SK-N-MC (cell line): ENCODE data around the gene EIF4B.

ENCODE experiments used
- EZH2 ChIP-seq: fragments of 200-600 bp; sonication (generic); IDR thresholded peaks from one replicate; pipeline ENCODE4 v1.6.1; 2017; ENCODE audit warnings: antibody characterized with exemption
- POLR2AphosphoS5 ChIP-seq: IDR thresholded peaks from 2 replicates; pipeline ENCODE4 v1.6.1; 2012; ENCODE audit warnings: mild to moderate bottlenecking, low read depth, low read length, borderline replicate concordance

DNA sequence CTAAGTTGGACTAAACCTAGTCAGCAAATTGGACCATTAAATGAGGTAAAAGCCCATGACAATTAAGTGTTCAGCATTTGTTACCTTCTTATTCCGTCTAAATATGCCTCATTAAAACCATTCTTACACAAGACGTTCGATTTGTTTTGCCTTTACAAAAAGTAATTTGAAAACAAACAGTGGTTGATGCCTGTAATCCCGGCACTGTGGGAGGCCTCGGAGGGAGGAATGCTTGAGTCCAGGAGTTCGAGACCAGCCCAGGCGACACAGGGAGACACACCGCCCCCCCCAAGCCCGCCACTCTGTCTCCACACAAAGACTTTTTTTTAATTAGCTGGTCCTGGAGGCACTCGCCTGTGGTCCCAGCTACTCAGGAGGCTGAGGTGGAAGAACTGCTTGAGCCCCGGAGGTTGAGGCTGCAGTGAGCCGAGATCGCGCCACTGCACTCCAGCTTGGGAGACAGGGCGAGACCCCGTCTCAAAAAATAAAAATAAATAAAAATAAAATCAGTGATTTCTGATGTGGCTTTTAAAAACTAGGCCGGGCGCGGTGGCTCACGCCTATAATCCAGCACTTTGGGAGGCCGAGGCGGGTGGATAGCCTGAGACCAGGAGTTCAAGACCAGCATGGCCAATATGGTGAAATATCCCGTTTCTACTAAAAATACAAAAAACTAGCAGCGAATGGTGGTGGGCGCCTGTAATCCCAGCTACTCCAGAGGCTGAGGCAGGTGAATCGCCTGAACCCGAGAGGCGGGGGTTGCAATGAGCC lies 856 bp upstream of the EIF4B start:
- TF ChIP-seq POLR2AphosphoS5 (no peak), EZH2 (no peak)
